ENCODE data around the gene RNASE7. TPM values are rescaled to one million over a fixed set of nuclear protein-coding genes. Genes with fewer than 3 reads are reported as not detected.

Gene RNASE7
- total RNA-seq, 4 donors from 2014 or later, result 10.3 to 46.9 (median 35.4) TPM

GRCh38 chr14:21072781-21073339 lies 30.7 kb downstream of the RNASE7 start:
- Histone ChIP-seq H3K27ac (peak overlapping the region; percentile 90), H3K4me3 (no peak overlapping the region), H3K27me3 (no peaks in the 10 kb centered on the region), H3K9me3 (no peaks in the 10 kb centered on the region), H3K36me3 (peaks cover 24% of the 10 kb centered on the region), H3K4me1 (peaks cover 42% of the 10 kb centered on the region)
- 84% methylated on average over 4 of the region's 9 CpGs for WGBS
- no peak for DNase-seq (ENCODE audit: low spot score in 2 of 2)
- TF ChIP-seq, protein P1, sequence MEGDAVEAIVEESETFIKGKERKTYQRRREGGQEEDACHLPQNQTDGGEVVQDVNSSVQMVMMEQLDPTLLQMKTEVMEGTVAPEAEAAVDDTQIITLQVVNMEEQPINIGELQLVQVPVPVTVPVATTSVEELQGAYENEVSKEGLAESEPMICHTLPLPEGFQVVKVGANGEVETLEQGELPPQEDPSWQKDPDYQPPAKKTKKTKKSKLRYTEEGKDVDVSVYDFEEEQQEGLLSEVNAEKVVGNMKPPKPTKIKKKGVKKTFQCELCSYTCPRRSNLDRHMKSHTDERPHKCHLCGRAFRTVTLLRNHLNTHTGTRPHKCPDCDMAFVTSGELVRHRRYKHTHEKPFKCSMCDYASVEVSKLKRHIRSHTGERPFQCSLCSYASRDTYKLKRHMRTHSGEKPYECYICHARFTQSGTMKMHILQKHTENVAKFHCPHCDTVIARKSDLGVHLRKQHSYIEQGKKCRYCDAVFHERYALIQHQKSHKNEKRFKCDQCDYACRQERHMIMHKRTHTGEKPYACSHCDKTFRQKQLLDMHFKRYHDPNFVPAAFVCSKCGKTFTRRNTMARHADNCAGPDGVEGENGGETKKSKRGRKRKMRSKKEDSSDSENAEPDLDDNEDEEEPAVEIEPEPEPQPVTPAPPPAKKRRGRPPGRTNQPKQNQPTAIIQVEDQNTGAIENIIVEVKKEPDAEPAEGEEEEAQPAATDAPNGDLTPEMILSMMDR (IDR thresholded peaks at IDR 0.05), result no peak
- TF ChIP-seq POLR2AphosphoS5 (IDR thresholded peaks at IDR 0.05) (no peak), EP300 (IDR thresholded peaks at IDR 0.05) (no peak), POLR2A (IDR thresholded peaks at IDR 0.05) (no peak)

DNA sequence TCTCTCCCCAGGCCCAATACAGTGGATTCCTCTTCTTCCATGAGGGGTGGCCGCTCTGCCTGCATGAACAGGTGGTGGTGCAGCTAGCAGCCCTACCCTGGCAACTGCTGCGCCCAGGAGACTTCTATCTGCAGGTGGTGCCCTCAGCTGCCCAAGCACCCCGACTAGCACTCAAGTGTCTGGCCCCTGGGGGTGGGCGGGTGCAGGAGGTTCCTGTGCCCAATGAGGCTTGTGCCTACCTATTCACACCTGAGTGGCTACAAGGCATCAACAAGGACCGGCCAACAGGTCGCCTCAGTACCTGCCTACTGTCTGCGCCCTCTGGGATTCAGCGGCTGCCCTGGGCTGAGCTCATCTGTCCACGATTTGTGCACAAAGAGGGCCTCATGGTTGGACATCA lies 31.8 kb downstream of the RNASE7 start:
- no peak overlapping the region for H3K4me3 ChIP-seq
- DNase-seq (ENCODE audit: low spot score in 2 of 2), result no peak
- peaks cover 33% of the 10 kb centered on the region for H3K36me3 ChIP-seq
- H3K27ac ChIP-seq, result no peak overlapping the region
- TF ChIP-seq POLR2A (IDR thresholded peaks at IDR 0.05), result no peak
- TF ChIP-seq, protein P1 (IDR thresholded peaks at IDR 0.05), result no peak
- no peak for TF ChIP-seq EP300 (IDR thresholded peaks at IDR 0.05)
- TF ChIP-seq POLR2AphosphoS5 (IDR thresholded peaks at IDR 0.05), result no peak
- H3K9me3 ChIP-seq, result no peaks in the 10 kb centered on the region
- H3K27me3 ChIP-seq, result no peaks in the 10 kb centered on the region
- peaks cover 34% of the 10 kb centered on the region for H3K4me1 ChIP-seq
- WGBS, result 90% methylated on average over 8 of the region's 9 CpGs

GRCh38 chr14:21074398-21075272 lies 32.5 kb downstream of the RNASE7 start:
- H3K4me1 ChIP-seq, result peaks cover 27% of the 10 kb centered on the region
- 77% methylated on average over 26 of the region's 26 CpGs for WGBS
- no peaks in the 10 kb centered on the region for H3K9me3 ChIP-seq
- TF ChIP-seq POLR2A (IDR thresholded peaks at IDR 0.05), result no peak
- TF ChIP-seq POLR2AphosphoS5 (IDR thresholded peaks at IDR 0.05), result no peak
- TF ChIP-seq EP300 (IDR thresholded peaks at IDR 0.05), result no peak
- TF ChIP-seq, protein P1 (IDR thresholded peaks at IDR 0.05), result no peak
- H3K27me3 ChIP-seq, result no peaks in the 10 kb centered on the region
- no peak overlapping the region for H3K27ac ChIP-seq
- no peak for DNase-seq (ENCODE audit: low spot score in 2 of 2)
- H3K36me3 ChIP-seq, result peaks cover 40% of the 10 kb centered on the region
- H3K4me3 ChIP-seq, result no peak overlapping the region

- Histone ChIP-seq H3K36me3 (peaks cover 49% of the 10 kb centered on the region), H3K9me3 (no peaks in the 10 kb centered on the region), H3K27me3 (no peaks in the 10 kb centered on the region), H3K4me1 (peaks cover 20% of the 10 kb centered on the region), H3K27ac (no peak overlapping the region), H3K4me3 (no peak overlapping the region)
- 87% methylated on average over 9 of the region's 9 CpGs for WGBS
- DNase-seq (ENCODE audit: low spot score in 2 of 2), result no peak
- no peak for TF ChIP-seq POLR2AphosphoS5 (IDR thresholded peaks at IDR 0.05)
- TF ChIP-seq POLR2A (IDR thresholded peaks at IDR 0.05), result no peak
- TF ChIP-seq EP300 (IDR thresholded peaks at IDR 0.05), result no peak
- TF ChIP-seq, protein P1 (IDR thresholded peaks at IDR 0.05), result no peak
Measured at GRCh38 chr14:21075719-21076437, 33.7 kb downstream of the RNASE7 start.

DNA sequence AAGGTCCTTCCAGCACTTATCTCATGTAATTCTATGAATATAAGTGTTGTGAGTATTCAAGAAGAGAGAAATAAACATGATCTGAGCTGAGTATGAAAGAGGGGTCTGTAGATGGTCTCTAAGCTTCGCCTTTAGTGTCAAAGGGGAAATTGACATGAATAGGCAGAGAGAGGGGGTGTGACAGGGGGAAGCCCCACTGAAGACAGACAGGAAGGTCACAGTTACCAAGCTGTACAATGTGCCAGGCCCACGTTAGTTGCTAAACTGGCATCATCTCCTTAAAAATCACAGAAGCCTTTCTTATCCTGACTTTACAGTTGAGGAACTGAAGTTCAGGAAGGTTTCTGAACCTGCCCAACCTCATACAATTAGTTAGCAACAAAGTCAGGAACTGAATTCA lies 35.5 kb downstream of the RNASE7 start:
- 75% methylated on average over 2 of the region's 2 CpGs for WGBS
- Histone ChIP-seq H3K36me3 (peaks cover 67% of the 10 kb centered on the region), H3K9me3 (no peaks in the 10 kb centered on the region), H3K4me1 (peaks cover 2% of the 10 kb centered on the region), H3K27me3 (no peaks in the 10 kb centered on the region), H3K4me3 (no peak overlapping the region), H3K27ac (no peak overlapping the region)
- DNase-seq (ENCODE audit: low spot score in 2 of 2), result no peak
- TF ChIP-seq POLR2A (IDR thresholded peaks at IDR 0.05) (no peak), POLR2AphosphoS5 (IDR thresholded peaks at IDR 0.05) (no peak), EP300 (IDR thresholded peaks at IDR 0.05) (no peak)
- TF ChIP-seq, protein P1 (IDR thresholded peaks at IDR 0.05), result no peak

Measured in suprapubic skin (tissue), 4 donors.